Measurements from ENCODE around the gene KIF1A.
"Not testable (repeated sequence)": the region's sequence is repeated elsewhere in the genome, so short reads cannot be mapped to it uniquely, and the experiment has no call there.

Gene KIF1A

GRCh38 chr2:240714747-240715725, 105.0 kb downstream of the KIF1A start:
- DNase-seq, result peak; percentile 27

DNA sequence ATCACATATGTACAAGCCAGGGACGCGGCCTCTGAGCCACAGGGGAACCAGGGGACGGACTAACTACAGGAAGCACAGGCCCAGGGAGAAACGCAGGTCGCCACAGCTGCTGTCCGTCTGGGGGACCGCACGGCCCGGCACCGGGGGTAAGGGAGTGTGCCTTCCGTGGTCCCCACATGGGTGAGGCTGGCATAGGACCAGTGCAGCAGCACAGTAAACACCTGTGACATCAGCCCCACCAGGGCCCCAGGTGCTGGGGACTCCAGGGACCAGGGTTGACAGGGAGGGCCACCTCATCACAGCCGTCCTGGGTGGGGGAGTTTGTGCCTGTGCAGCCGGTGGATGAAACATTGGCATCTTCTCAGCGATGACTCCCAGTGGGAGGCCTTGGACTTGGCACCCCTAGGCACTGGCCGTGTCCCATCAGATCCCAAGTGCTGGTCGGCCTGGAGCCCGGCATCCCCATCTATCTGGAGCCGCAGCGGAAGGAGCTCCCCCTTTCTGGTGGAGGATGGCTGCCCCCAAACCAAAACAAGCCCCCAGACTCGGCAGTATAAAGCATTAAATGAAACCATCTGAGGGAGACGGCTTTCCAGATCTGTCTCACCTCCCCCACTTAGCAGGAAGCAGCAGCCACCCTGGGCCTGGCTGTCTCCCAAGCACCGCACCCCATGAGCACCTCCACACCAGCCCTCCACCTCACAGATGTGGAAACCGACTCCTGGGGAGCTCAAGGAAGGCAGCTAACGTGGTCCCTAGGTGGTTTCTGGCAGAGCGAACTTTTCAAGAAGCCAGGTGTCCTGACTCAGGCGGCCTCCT, 105.9 kb downstream of the KIF1A start:
- DNase-seq, result no peak

DNA sequence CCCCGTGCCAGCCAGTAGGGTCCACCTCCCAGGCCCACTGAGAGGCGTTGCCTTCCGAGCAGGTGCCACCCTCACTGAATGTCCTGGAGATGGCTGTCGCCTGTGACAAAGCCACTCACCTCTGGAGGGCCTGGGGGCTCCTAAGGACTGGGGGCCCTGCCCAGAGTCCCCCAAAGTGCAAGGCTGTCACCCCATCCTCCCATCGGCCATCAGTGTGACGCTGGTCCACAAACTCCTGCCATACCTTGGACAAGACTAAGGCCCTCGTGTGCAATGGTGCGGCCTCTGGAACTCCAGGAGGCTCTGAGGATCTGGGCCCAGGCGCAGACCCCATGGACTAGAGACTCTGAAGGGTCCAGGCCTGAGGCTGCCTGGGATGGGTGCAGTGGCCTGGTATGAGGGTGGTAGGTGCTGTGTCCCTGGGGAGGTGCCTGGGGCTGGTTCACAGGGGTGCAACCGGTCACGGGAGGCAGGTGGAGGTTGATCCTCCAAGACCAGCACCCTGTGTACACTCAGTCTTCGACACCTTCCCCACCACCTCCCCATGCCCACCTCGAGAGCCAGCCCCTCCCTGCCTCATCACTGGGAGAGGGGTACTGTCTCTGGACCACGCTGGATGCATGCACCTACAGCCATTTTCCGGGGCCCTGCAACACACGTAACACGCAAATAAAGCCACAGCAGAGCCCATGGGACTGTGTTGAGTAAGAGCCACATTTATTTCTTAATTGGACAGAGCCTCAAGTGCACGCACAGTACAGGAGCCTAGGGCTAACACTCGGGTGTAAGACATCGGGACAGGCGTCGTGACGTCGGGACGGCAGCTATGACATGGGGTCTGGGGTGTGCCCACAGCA, 106.7 kb downstream of the KIF1A start:
- DNase-seq, result no peak

DNA sequence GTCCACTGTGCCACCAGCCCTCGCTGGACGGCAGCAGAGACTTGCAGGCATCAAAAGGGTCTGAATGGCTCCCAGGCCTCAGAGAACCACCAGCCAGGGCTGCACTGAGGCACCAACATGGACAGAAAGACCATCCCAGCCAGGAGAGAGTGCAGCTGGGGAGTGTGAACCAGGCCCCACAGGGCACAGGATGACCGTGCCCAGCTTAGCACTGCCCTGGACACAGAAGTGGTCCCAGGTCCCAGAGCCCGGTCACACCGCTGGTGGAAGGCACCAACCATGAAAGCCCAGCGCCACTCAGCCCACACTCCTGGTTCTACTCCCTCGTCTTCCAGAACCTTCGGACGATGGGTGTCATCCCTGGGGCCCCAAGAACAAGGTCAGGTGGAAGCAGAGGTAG, 107.9 kb downstream of the KIF1A start:
- DNase-seq, result no peak

DNA sequence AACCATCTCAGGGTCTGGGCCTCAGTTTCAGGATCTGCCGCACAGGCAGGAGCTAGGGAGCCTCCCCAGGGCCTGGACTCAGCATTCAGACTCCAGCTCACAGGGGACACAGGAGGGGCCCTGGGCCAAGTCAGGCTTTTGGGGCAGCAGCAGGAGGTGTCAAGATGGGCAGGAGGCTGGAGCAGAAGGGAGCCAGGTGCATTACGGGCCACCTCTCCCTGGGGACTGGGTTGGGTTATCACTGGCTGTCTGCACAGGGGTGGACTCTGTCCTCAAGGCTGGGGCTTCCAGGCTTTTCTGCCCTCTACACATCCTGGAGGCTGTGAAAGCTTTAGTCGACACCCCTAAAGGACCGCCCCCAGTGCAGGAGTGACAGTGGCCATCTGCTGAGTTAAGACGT, 108.3 kb downstream of the KIF1A start:
- DNase-seq, result no peak

- no peak for DNase-seq
These were observed 108.7 kb downstream of the KIF1A start for GRCh38 chr2:240711296-240711695.

- DNase-seq, result no peak
These were observed 111.6 kb downstream of the KIF1A start for GRCh38 chr2:240708457-240708856.

DNA sequence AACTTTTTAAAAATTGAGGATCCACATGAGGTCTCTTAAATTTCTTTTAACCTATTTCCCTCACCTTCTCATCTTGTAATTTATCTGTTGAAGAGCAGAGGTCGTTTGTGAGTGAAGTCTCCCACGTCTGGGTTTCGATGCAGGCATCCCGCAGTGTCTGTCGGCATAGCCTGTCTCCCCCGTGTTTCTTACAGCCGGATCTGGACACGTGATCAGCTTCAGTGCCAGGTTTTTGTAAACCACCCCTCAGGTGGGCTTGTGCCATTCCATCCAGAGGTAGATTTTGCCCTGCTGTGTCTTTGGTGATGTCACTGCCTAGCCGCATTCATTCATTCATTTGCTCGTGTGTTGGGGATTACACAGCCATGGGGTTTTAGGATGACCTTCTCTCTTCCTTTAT, 112.2 kb downstream of the KIF1A start:
- no peak for DNase-seq

DNA sequence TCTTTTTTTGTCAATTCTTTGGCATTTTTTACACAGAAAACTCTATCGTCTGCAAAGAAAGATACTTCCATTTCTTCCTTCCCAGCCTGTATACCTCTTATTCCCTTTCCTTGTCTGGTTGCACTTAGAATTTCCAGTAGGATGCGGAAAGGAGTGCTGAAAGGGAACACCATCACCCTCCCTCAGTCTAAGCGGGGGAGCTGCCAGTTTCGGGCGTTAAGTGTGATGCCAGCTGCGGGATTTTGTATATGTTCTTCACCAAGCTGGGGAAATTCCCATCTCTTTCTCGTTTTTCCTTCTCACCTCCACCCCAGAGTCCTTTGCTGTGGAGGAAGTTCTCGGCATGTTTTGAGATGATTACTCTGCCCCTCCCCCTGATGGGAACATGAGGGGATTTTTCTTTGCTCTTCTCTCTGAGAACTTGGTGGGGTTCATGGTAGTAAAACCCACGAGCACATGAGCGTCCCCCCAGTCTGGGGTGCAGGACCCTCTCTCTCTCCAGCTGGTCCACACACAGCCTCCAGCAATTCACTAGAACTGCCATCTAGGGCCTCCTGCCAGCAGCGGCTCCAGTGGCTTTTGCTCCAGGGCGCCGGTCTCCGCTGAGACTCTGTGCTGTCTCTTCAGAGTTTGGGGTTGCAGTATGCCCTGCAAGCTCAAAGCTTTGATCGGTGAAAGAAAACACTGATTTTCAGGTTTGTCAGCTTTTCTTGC, 112.8 kb downstream of the KIF1A start:
- DNase-seq, result no peak

GRCh38 chr2:240705204-240705791, 114.7 kb downstream of the KIF1A start:
- no peak for DNase-seq

DNA sequence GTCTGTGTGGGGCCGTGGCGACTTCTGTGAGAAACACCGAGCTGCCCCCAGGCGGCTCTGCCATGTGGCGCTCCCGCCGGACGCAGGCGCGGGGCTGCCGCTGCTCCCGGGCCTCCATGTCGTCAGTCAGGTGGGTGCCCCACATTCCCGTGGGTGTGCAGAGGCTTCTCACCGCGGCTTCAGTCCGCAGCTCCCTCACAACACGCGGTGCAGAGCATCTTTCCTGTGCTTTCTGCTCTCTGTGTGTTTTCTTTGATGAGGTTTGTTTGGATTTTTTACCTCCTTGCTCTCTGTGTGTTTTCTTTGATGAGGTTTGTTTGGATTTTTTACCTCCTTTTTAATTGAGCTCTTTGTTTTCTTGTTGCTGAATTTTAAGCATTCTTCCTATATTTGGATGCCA, 115.4 kb downstream of the KIF1A start:
- no peak for DNase-seq

DNA sequence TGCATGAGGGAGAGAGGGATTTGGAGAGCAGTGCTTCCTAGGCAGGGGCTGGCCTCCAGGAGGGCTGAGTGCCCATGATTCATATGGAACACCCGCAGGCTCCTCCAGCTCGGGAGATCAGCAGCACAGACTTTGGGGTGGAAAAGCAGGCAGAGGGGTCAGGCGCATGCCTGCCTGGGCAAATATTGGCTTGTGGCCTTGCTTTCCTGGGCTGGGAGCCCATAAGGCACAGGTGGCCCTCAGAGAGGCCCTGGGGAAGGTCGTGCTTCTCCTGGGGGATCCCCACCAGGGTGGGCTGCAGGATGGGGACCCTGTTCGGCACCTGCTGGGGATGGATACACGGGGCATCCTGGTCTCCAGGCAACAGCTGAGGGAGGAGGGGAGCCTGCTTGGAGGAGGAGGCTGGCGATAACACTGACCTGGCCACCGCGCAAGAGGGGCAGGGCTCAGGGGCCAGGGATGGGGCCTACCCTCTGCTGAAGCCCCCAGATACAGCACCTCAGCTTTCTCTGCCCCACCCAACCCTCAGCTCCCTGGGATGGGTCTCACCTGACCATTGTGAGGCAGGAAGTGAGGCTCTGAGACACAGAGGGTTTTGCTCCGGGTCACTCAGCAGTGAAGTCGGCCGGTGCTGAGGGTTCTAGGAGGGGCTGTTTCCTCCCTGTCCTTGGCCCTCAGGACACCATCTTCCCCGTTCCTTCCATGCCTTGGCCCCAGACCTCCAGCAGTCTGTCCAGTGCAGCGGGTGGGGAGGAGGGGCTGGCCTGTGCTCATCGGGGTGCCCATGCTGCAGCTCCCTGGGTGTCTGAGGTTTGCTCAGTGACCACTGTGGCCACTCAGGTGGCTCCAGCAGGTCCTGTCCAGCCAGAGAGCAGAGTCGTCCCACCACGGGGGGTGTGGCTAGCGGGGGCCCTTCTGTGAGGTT, 116.3 kb downstream of the KIF1A start:
- DNase-seq, result no peak

DNA sequence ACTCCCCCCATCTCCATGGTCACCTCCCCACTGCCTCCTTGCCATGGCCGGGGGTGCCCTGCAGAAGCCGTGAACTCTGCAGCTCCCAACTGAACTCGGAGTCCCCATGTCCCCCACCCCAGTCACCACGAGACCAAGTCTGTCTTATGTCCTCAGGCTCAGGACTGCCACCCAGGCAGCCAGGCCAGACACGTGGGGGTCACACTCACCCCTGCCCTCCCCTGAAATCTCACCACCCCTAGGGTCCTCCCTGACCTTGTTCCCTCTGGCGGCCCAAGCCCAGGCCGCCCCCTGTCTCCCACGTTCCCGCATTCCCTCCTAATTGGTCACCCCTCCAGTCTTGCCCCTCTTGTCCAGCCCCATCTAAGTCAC, 117.4 kb downstream of the KIF1A start:
- no peak for DNase-seq

DNA sequence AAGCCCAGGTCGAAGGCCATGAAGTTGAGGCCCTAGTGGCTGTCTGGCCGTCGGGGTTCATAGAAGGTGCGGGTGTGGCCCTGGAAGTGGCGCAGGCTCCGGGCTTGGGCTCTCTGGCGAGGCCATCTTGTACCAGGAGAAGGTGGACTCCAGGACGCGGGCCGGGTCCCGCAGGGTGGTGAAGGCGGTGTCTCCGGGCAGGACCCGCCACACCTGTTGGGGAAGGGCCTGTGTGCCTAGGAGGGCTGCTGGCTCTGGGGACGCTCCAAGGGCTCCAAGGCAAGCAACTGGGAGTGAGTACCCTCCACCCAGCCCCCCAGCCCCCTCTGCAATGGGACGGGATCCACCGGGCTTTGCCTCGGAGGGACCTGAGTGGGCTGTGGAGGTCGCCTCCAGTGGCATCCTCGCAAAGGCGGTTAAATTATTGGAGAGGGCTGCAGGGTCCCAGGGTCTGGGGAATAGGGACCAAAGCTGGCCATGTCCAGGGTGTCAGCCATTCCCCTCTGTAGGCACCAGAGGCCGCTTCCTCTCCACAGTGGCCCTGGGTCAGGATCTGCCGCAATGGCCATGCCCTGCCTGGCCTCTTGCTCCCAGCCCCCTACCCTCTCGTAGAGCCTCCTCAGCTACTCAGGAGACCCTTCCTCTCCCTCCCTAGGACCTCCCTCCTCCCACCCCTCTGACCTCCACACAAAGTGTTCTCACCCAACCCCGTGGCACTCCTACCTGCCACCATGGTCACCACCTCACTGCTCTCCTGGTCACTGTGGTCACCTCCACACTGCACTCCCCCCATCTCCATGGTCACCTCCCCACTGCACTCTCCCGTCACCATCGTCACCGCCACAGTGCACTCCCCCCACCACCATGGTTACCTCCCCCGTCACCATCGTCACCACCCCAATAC, 118.0 kb downstream of the KIF1A start:
- no peak for DNase-seq

DNA sequence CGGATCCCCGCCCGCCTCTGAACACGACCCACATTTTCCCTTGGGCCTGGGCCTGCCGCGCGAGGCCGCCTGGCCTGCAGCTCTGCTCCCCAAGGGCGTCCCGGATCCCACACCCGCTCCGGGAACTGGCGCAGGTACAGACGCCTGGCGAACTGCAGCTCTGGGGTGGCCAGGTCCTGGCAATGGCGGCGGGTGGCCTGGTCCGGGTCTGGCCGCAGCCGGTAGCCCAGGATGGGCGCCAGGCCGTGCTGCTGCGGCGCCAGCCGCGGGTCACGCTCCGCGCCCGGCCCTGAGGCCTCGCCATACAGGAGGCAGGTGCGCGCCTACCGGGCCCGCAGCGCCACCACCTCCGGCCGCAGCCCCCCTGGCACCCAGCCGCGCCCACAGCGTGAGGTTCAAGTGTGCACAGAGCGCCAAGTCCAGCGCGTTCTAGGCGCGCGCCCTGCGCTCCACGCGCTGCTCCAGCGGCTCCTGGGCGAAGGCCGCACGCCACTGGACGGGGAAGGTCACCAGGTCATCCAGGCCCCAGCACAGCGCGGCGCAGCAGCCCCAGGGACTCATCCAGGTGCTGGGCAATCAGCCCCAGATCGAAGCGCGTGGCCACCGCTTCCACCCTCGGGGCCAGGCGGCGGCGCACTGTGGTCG, 118.8 kb downstream of the KIF1A start:
- DNase-seq, result no peak

GRCh38 chr2:240700616-240701015, 119.4 kb downstream of the KIF1A start:
- DNase-seq, result not testable (repeated sequence)

- DNase-seq, result not testable (repeated sequence)
These were observed 120.2 kb downstream of the KIF1A start for GRCh38 chr2:240699835-240700234.

- DNase-seq, result not testable (repeated sequence)
These were observed 121.0 kb downstream of the KIF1A start for GRCh38 chr2:240698852-240699561.
